Astrocyte of the cerebellum (primary cell): Measurements from ENCODE around the gene SPATA19.

Experiments
- DNase-seq: peaks from one replicate; pipeline ENCODE4 v3.0.0-alpha.2; 2011; ENCODE audit warnings: low read depth
- H3K4me3 ChIP-seq: 2 replicates; pipeline ENCODE4 v1.5.1; 2011; ENCODE audit warnings: mild to moderate bottlenecking, low read depth, low read length, moderate library complexity
- in situ Hi-C: cut with HindIII; loops from 2 replicates; pipeline ENCODE4 v1.10.0; 2017; ENCODE audit warnings: low sequenced_read_pairs
- TF ChIP-seq, protein P1 (sequence below): IDR thresholded peaks from 2 replicates; pipeline ENCODE4 v1.5.1; 2012; ENCODE audit warnings: low read length, low read depth, moderate library complexity, mild to moderate bottlenecking; ENCODE audit errors: missing control alignments

The SPATA19 gene

DNA sequence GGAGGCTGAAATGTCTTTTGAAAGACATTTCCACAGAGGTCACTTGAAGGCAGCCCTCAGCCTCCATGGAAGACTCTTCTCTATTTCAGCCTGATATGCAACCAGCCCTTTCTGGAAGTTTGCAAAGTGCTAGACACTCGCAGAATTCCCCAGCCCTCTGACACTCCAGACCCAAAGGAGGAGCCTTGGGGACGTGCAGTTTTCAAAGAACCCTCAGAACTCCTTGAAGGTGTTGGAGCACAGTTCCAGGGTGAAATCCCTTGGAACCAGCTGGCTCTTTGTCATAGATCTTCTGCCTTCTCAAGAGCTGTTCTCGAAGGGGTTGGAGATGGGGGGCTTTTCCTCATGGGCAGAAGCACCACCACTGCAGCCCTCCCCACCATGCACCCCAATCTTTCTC is 19.6 kb downstream of the SPATA19 start:
- H3K4me3 ChIP-seq = no peak overlapping the region
- no peak for DNase-seq
- in situ Hi-C loops = no loop called here
- TF ChIP-seq, protein P1, sequence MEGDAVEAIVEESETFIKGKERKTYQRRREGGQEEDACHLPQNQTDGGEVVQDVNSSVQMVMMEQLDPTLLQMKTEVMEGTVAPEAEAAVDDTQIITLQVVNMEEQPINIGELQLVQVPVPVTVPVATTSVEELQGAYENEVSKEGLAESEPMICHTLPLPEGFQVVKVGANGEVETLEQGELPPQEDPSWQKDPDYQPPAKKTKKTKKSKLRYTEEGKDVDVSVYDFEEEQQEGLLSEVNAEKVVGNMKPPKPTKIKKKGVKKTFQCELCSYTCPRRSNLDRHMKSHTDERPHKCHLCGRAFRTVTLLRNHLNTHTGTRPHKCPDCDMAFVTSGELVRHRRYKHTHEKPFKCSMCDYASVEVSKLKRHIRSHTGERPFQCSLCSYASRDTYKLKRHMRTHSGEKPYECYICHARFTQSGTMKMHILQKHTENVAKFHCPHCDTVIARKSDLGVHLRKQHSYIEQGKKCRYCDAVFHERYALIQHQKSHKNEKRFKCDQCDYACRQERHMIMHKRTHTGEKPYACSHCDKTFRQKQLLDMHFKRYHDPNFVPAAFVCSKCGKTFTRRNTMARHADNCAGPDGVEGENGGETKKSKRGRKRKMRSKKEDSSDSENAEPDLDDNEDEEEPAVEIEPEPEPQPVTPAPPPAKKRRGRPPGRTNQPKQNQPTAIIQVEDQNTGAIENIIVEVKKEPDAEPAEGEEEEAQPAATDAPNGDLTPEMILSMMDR = no peak

DNA sequence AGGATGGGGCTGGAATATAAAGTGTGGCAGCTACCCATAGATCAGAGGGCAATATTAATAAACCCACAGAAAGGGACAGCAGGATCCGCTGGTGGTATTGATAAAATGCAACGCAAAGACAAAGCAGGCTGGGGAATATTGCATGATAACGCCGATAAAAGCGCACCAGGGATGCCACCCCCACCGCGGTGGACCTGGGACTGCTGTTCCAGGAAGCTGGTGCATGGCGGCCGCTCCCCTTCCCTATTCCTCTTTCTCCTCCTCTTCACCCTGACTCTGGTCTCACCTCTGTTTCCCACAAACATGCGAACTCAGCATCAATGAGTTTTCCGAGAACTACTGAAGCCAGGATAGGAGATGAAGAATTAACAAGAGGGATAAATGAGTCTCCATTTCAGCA is 20.2 kb downstream of the SPATA19 start:
- no peak for DNase-seq
- TF ChIP-seq, protein P1 = no peak
- in situ Hi-C loops = no loop called here
- H3K4me3 ChIP-seq = no peak overlapping the region

DNA sequence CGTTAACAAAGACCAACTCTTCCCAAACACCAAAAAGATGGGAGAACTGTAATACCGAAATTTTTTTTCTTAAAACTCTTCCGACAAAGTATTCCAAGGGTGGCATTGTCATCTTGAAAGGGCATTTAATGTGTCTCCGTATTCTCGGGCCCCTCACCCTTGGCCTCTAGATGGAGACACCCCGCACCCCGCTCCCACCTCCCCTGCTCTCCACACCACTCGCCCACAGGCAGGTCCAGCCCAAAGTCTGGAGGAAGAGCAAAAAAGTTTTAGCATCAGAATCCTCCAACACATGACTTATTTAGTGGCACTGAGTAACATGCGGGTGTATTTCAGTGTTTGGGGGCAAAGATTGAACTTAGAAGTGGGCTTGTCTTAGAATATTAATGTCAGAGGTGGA is 20.7 kb downstream of the SPATA19 start:
- DNase-seq = no peak
- TF ChIP-seq, protein P1 = no peak
- no peak overlapping the region for H3K4me3 ChIP-seq
- in situ Hi-C loops = no loop called here

DNA sequence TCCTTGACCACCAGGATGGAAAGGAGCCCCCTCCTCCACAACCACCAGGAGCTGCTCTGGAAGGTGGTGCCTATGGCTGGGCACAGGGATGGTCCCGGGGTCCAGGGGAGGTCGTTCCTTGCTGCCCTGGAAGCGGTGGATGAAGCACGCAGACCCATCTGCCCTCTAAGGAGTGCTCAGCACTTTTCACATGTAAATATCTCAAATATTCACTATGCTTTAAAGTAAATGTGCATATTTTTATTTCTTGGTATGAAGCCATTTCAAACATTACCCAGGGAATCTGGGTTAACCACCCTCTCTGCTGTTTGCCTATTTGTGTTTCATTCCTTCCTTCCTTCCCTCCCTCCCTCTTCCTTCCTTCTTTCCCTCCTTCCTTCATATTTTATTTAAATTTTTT is 21.7 kb downstream of the SPATA19 start:
- in situ Hi-C loops = no loop called here
- DNase-seq = no peak
- H3K4me3 ChIP-seq = no peak overlapping the region
- TF ChIP-seq, protein P1 = no peak

DNA sequence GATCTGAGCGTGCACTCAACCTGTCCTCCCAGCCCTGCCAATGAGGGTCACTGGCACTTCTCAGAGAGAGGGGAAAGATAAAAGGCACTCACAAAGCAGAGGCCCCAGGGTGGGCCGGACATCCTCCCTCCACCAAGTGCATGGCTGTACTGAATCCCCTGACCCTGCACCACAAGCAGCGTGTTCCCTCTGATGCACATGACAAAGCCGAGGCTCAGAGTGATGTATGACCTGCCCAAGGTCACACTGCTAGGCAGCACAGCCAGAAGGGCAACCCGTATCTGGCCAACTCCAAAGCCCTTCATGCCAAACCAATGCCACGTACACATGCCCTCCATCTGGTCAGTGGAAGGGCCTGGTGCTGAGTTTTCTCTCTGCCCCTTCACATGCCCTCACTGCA is 22.1 kb downstream of the SPATA19 start:
- DNase-seq = no peak
- no peak overlapping the region for H3K4me3 ChIP-seq
- in situ Hi-C loops = no loop called here
- TF ChIP-seq, protein P1 = no peak

- in situ Hi-C loops = no loop called here
- DNase-seq = no peak
- TF ChIP-seq, protein P1 = peak; percentile 46
- no peak overlapping the region for H3K4me3 ChIP-seq
Observed at GRCh38 chr11:133821776-133822175, 23.5 kb downstream of the SPATA19 start.
